Fibroblast of peridontal ligament (primary cell): ENCODE measurements around the gene GRM4.
"Not testable (repeated sequence)": the region's sequence is repeated elsewhere in the genome, so short reads cannot be mapped to it uniquely, and the experiment has no call there.

Experiments used
- DNase-seq: peaks from one replicate; pipeline ENCODE4 v3.0.0-alpha.2; 2010; ENCODE audit errors: extremely low read depth

Gene GRM4

DNA sequence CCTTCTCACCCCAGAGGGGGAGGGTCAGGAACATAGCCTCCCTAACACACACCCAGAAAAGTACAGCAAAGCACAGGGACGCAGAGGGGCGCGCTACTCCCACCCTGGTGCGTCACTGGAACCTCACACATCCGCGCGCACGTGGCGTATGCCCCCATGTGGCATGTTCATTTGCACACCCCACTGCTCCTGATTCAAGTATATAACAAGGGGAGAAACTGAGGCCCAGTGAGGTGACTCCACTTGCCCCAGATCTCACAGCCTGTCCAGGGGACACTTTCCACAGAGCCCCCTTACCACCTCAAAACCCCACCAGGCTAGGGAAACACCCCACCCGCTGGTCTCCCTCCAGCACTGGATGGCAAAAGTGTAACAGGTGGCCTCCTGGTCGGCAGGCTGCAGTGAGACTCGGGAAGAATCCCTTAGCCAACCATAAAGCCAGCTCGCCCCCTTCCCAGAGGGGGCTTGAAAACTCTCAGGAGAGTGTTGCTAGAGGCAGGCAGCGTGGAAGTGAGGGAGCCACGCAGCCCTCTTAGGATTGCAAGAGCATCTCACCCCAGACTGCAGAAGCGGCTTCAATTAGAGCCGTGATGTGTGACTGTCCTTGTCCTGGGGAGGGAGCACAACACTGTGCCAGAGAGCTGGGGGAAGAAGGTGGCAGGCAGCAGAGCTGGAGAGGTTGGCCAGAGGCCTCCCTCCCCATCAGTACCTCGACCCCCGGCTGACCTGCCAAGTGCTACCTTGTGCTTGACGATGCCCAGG lies at the start of gene GRM4:
Gene GRM4, minus strand, starts transcription at position 67 of the 762 bp plus-strand sequence. CDS start 12,591 bp downstream, outside the sequence.
- DNase-seq: no peak

DNA sequence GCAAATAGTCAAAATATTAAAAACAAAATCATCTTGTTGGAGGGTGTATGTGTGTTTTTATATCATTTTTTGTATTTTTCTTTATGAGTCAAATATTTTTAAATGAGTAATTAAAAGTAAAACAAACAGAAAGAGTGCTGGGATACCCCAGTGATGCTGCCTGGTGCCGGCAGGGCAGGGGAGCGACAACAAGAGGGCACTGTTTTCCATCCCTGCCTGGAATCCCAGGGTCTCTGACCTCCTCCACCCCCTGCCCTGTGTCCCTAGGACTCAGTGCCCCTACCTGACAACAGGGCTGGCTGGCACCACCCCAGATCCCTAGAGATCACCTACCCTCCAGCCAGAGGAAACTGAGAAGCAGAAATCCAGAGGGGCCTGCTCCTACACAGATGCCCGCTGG lies 48.9 kb upstream of the GRM4 start:
- DNase-seq: no peak

GRCh38 chr6:34190504-34191122 lies 44.7 kb upstream of the GRM4 start:
- DNase-seq: no peak

DNA sequence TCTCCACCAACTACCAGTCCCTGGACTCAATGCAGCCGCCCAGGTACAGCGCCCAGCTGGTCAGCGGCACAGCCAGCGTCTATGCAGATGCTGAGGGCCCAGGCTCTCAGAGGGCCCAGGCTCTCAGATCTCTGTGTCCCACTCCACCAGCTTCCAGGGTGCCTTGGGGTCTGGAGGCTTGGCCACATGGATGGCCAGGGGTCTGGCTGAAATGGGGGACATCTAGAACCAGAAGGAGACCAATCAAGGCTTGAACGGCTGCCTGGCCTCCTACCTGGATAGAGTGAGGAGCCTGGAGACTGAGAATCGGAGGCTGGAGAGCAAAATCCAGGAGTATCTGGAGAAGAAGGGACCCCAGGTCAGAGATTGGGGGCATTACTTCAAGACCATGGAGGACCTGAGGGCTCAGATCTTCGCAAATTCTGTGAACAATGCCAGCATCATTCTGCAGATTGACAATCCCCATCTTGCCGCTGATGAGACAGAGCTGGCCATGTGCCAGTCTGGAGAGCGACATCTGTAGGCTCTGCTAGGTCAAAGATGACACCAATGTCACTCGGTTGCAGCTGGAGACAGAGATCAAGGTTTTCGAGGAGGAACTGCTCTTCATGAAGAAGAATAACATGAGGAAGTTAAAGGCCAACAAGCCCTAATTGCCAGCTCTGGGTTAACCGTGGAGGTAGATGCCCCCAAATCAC lies 44.1 kb upstream of the GRM4 start:
- no peak for DNase-seq

DNA sequence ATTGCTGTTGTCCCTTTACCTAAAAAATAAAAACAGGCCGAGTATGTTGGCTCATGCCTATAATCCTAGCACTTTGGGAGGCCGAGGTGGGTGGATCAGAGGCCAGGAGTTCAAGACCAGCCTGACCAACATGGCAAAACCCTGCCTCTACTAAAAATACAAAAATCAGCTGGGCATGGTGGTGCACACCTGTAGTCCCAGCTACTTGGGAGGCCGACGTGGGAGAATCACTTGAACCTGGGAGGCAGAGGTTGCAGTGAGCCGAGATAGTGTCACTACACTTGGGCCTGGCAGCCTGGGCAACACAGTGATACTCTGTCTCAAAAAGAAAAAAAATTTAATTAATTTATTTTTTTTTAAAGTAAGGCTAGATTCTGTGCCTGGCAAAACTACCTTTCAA lies 38.8 kb upstream of the GRM4 start:
- DNase-seq: not testable (repeated sequence)

- no peak for DNase-seq
Observed at GRCh38 chr6:34182751-34183531, 37.1 kb upstream of the GRM4 start.

DNA sequence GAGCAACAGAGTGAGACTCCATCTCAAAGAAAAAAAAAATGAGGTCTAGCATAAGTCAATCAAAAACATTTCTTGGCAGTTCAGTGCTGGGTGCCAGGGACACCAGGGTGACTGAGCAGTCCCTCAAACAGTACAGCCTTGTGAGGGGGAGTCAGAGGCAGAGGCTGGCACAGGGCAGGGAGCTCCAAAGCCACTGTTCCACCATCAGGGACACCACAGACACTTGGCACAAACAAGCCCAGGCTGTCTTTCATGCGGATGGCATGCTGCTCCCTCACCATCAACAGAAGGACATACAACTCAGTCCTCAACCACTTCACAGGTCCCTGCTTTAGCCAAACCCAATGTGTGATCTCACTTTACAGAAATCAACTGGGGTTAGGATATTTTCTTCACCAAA lies 36.0 kb upstream of the GRM4 start:
- no peak for DNase-seq

GRCh38 chr6:34179106-34179720 lies 33.3 kb upstream of the GRM4 start:
- DNase-seq: no peak

- no peak for DNase-seq
Observed at GRCh38 chr6:34178357-34179105, 32.6 kb upstream of the GRM4 start.

GRCh38 chr6:34177181-34177591 lies 31.3 kb upstream of the GRM4 start:
- DNase-seq: no peak

GRCh38 chr6:34176261-34177031 lies 30.6 kb upstream of the GRM4 start:
- no peak for DNase-seq

DNA sequence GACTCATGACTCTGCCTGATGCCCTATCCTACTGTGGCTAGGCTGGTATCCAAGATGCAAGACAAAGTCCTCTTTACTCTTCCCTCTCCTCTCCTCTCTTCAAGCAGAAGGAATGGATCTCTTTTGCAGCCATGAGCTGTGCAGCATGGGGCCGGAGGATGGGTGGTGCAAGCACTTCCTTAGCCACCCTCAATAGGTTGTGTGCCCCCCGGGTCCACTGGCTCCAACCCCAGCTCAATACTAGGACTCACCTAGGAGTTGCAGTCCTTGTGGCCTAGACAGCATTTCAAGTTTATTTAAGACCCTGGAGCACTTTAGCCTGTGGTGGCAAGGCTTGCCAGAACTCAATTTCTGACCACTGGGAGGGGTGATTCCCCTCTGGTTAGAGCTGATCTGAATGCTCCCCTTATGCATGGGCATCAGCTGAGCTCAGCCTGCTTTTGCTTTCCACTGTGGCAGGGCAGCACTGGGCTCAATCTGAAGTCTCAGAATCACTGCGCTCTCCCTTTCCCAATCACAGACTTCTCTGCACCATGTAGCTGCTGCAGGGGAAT lies 29.0 kb upstream of the GRM4 start:
- DNase-seq: no peak

GRCh38 chr6:34172961-34173775 lies 27.3 kb upstream of the GRM4 start:
- no peak for DNase-seq

GRCh38 chr6:34170346-34170745 lies 24.5 kb upstream of the GRM4 start:
- no peak for DNase-seq

DNA sequence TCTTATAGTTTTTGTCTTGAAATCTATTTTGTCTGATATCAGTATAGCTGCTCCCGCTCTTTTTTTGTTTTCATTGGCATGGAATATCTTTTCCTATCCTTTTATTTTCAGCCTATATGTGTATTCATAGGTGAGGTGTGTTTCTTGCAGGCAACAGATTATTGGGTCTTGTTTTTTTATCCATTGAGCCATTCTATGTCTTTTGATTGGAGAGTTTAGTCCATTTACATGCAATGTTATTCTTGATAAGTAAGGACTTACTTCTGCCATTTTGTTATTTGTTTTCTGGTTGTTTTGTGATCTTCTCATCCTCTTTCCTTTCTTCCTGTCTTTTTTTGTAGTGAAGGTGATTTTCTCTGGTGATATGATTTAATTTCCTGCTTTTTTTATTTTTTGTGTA lies 24.0 kb upstream of the GRM4 start:
- DNase-seq: no peak

DNA sequence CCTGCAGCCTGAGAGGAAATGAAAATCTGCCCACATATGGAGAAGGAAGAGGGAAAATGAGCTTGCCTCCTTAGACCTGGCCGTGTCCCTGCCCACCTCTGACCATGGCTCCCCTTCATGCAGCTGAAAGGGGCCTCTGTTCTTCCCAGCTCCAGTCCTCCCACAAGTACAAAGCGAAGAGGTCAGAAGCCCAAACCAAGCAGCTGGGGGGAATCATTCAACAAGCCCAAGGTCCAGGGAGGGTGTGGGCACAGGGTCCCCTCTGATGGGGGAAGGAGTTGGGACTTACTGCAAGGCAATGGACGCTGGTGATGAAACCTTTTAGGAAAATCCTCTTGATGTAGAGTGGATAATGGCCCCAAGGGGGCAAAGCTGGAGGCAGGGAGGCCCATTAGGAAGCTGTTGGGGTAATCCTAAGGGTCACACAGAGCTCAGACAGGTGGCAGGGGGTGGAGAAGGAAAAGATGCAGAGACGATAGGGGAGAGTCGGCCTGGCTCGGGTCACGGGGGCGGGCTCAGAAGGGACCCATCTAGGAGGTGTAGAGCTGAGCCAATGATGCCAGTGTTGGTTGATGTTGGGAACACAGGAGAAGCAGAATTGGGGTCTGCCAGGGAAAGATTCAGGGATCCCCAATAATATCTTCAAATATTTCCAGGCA lies 16.1 kb upstream of the GRM4 start:
- no peak for DNase-seq

DNA sequence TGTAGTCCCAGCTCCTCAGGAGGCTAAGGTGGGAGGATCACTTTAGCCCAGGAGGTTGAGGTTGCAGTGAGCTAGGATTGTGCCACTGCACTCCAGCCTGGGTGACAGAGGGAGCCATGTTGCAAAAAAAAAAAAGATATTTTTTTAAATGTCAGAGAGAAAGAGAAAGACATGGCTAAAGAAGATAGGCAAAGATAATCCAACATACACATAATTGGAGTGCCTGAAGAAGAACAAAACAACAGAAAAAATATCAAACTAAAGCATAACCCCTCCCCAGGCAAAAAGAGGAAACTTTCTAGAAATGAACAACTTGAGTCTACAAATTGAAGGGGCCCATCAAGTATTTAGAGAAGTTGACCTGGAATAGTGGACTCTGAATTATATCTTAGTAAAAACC lies 14.0 kb upstream of the GRM4 start:
- DNase-seq: no peak

DNA sequence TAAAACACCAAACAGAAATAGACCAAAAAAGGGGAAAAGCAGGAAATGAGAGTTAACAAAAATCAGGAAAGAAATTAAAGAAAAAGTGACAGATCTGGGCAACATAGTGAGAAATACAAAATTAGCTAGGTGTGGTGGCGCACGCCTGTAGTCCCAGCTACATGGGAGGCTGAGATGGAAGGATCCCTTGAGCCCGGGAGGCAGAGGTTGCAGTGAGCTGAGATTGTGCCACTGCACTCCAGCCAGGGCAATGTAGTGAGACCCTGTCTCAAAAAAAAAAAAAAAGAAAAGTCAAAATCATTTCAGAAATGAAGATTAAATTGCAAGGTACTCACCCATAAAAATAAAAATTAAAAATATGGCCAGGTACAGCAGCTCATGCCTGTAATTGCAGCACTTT lies 13.0 kb upstream of the GRM4 start:
- DNase-seq: no peak
